Gastrocnemius medialis (tissue), 4 donors: ENCODE results near the gene CERS5.

Source experiments
- POLR2A ChIP-seq, 2 donors: fragments of 450-650 bp; IDR thresholded peaks; one replicate each; pipeline ENCODE4 v1.6.1; 2017; ENCODE audit warnings: antibody characterized with exemption in 2 of 2, mild to moderate bottlenecking in 2 of 2, moderate library complexity in 2 of 2
- TF ChIP-seq, protein P1 (sequence below), 5 experiments: fragments of 450-650 bp in 3 of 5; fragments of 200-600 bp in 2 of 5; sonication (generic) in 2 of 5; IDR thresholded peaks in 4 of 5; conservative IDR thresholded peaks in 1 of 5; 1 replicate in 4 of 5; 2 replicates in 1 of 5; pipeline ENCODE4 v1.5.1; 2016 to 2019; ENCODE audit warnings: antibody characterized with exemption in 5 of 5, mild to moderate bottlenecking in 3 of 5, moderate library complexity in 3 of 5

DNA sequence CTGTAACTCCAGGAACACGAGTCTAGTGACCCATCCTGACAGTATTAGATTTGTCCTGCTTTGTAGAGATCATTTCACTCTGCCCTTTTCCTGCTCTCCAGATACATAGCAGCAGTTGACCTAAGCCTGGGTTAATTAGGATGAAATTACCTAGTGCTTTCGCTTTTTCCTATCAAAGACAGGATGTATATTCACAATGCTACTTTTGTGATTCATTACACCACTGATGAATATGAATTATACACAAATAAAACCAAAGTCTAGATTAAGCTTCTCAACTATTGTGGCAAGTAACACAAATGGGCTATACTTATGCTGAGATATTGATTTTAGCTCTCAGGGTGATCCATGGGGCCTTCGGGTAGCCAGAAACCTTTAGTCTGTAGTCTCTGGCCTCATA lies 17.9 kb downstream of the CERS5 start:
- no peak for TF ChIP-seq POLR2A (IDR thresholded peaks at IDR 0.05)
- TF ChIP-seq, protein P1, sequence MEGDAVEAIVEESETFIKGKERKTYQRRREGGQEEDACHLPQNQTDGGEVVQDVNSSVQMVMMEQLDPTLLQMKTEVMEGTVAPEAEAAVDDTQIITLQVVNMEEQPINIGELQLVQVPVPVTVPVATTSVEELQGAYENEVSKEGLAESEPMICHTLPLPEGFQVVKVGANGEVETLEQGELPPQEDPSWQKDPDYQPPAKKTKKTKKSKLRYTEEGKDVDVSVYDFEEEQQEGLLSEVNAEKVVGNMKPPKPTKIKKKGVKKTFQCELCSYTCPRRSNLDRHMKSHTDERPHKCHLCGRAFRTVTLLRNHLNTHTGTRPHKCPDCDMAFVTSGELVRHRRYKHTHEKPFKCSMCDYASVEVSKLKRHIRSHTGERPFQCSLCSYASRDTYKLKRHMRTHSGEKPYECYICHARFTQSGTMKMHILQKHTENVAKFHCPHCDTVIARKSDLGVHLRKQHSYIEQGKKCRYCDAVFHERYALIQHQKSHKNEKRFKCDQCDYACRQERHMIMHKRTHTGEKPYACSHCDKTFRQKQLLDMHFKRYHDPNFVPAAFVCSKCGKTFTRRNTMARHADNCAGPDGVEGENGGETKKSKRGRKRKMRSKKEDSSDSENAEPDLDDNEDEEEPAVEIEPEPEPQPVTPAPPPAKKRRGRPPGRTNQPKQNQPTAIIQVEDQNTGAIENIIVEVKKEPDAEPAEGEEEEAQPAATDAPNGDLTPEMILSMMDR (IDR thresholded peaks at IDR 0.05 in 4 of 5, conservative IDR thresholded peaks at IDR 0.05 in 1 of 5) = no peak
